ENCODE results near the gene CHCHD6.

The CHCHD6 gene

GRCh38 chr3:126883241-126883640 lies 179.2 kb downstream of the CHCHD6 start:
- H4K20me1 ChIP-seq (ENCODE audit: low read depth, low read length): no peaks in the 10 kb centered on the region
- H3K27ac ChIP-seq (ENCODE audit: low read depth, low read length): no peak overlapping the region
- no peaks in the 10 kb centered on the region for H3F3A ChIP-seq (ENCODE audit: insufficient read depth)
- no peaks in the 10 kb centered on the region for H3K27me3 ChIP-seq (ENCODE audit: low read length)
- H2AFZ ChIP-seq (ENCODE audit: low read depth, low read length, severe bottlenecking): no peak overlapping the region
- H3K36me3 ChIP-seq (ENCODE audit: low read length): no peaks in the 10 kb centered on the region
- H3K4me2 ChIP-seq (ENCODE audit: low read depth, low read length, poor library complexity, severe bottlenecking): no peak overlapping the region
- no peaks in the 10 kb centered on the region for H3K79me2 ChIP-seq (ENCODE audit: insufficient read depth, low read length)
- TF ChIP-seq CTCF (IDR thresholded peaks at IDR 0.05; ENCODE audit: insufficient read depth, low read length, poor library complexity, severe bottlenecking) (no peak), EZH2phosphoT487 (conservative IDR thresholded peaks at IDR 0.05; ENCODE audit: low read length) (no peak)
- H3K9me2 ChIP-seq (replicated peaks; ENCODE audit: insufficient read depth, low read length): no peaks in the 10 kb centered on the region
- H3K9ac ChIP-seq (ENCODE audit: low read length): no peak overlapping the region
- H3K4me3 ChIP-seq (ENCODE audit: insufficient read depth, low read length, poor library complexity, severe bottlenecking): no peak overlapping the region
- H3K9me3 ChIP-seq (ENCODE audit: insufficient read depth, low read length): no peaks in the 10 kb centered on the region

GRCh38 chr3:126885425-126885824 lies 181.4 kb downstream of the CHCHD6 start:
- H3K9me2 ChIP-seq (replicated peaks; ENCODE audit: insufficient read depth, low read length): no peaks in the 10 kb centered on the region
- H3K4me3 ChIP-seq (ENCODE audit: insufficient read depth, low read length, poor library complexity, severe bottlenecking): no peak overlapping the region
- H3F3A ChIP-seq (ENCODE audit: insufficient read depth): no peaks in the 10 kb centered on the region
- H4K20me1 ChIP-seq (ENCODE audit: low read depth, low read length): no peaks in the 10 kb centered on the region
- no peak overlapping the region for H3K27ac ChIP-seq (ENCODE audit: low read depth, low read length)
- no peaks in the 10 kb centered on the region for H3K9me3 ChIP-seq (ENCODE audit: insufficient read depth, low read length)
- H3K79me2 ChIP-seq (ENCODE audit: insufficient read depth, low read length): no peaks in the 10 kb centered on the region
- no peak overlapping the region for H3K9ac ChIP-seq (ENCODE audit: low read length)
- H3K27me3 ChIP-seq (ENCODE audit: low read length): no peaks in the 10 kb centered on the region
- H3K36me3 ChIP-seq (ENCODE audit: low read length): no peaks in the 10 kb centered on the region
- TF ChIP-seq CTCF (IDR thresholded peaks at IDR 0.05; ENCODE audit: insufficient read depth, low read length, poor library complexity, severe bottlenecking) (no peak), EZH2phosphoT487 (conservative IDR thresholded peaks at IDR 0.05; ENCODE audit: low read length) (no peak)
- H3K4me2 ChIP-seq (ENCODE audit: low read depth, low read length, poor library complexity, severe bottlenecking): no peak overlapping the region
- H2AFZ ChIP-seq (ENCODE audit: low read depth, low read length, severe bottlenecking): no peak overlapping the region

GRCh38 chr3:126886217-126886616 lies 182.2 kb downstream of the CHCHD6 start:
- no peaks in the 10 kb centered on the region for H3K79me2 ChIP-seq (ENCODE audit: insufficient read depth, low read length)
- H4K20me1 ChIP-seq (ENCODE audit: low read depth, low read length): no peaks in the 10 kb centered on the region
- H3F3A ChIP-seq (ENCODE audit: insufficient read depth): no peaks in the 10 kb centered on the region
- no peaks in the 10 kb centered on the region for H3K27me3 ChIP-seq (ENCODE audit: low read length)
- no peak overlapping the region for H2AFZ ChIP-seq (ENCODE audit: low read depth, low read length, severe bottlenecking)
- H3K27ac ChIP-seq (ENCODE audit: low read depth, low read length): no peak overlapping the region
- no peak overlapping the region for H3K4me3 ChIP-seq (ENCODE audit: insufficient read depth, low read length, poor library complexity, severe bottlenecking)
- H3K36me3 ChIP-seq (ENCODE audit: low read length): no peaks in the 10 kb centered on the region
- no peaks in the 10 kb centered on the region for H3K9me3 ChIP-seq (ENCODE audit: insufficient read depth, low read length)
- no peak overlapping the region for H3K4me2 ChIP-seq (ENCODE audit: low read depth, low read length, poor library complexity, severe bottlenecking)
- H3K9ac ChIP-seq (ENCODE audit: low read length): no peak overlapping the region
- no peaks in the 10 kb centered on the region for H3K9me2 ChIP-seq (replicated peaks; ENCODE audit: insufficient read depth, low read length)
- TF ChIP-seq EZH2phosphoT487 (conservative IDR thresholded peaks at IDR 0.05; ENCODE audit: low read length): no peak
- no peak for TF ChIP-seq CTCF (IDR thresholded peaks at IDR 0.05; ENCODE audit: insufficient read depth, low read length, poor library complexity, severe bottlenecking)
